Common myeloid progenitor, CD34-positive (primary cell): ENCODE measurements around the gene CCNO.

ENCODE experiments used
- CTCF ChIA-PET: fragments of 350-600 bp; sonication (Branson Sonifier 250); formaldehyde crosslinking; loops from one replicate; lab custom pipeline; 2021; ENCODE audit warnings: antibody characterized with exemption; lab: Charles Lee
- POLR2A ChIA-PET: fragments of 350-600 bp; sonication (Branson Sonifier 250); formaldehyde crosslinking; loops from one replicate; lab custom pipeline; 2021; ENCODE audit warnings: antibody characterized with exemption; lab: Charles Lee
- DNase-seq, 3 donors: peaks; one replicate each; pipeline versions ENCODE4 v3.0.0 to v3.0.0-alpha.2; 2013
- H3K27ac ChIP-seq, 2 experiments: 1 replicate in 1 of 2; 2 replicates in 1 of 2; pipeline ENCODE4 v1.7.0; 2013; ENCODE audit warnings: inconsistent platforms in 2 of 2, low read length in 2 of 2, mild to moderate bottlenecking in 2 of 2, low read depth in 1 of 2, moderate library complexity in 1 of 2; ENCODE audit not compliant: severe bottlenecking in 2 of 2, insufficient read depth in 1 of 2, poor library complexity in 1 of 2
- H3K27me3 ChIP-seq, 5 experiments: replicated peaks in 2 of 5; 1 replicate in 3 of 5; 2 replicates in 2 of 5; pipeline versions ENCODE4 v1.6.1 to v1.7.0; 2013; ENCODE audit warnings: low read length in 4 of 5, mild to moderate bottlenecking in 2 of 5, moderate library complexity in 2 of 5, inconsistent platforms in 1 of 5; ENCODE audit not compliant: insufficient read depth in 5 of 5, control insufficient read depth in 4 of 5
- H3K36me3 ChIP-seq, 4 experiments: 1 replicate in 2 of 4; 2 replicates in 2 of 4; pipeline versions ENCODE4 v1.6.1 to v1.7.0; 2013; ENCODE audit warnings: low read length in 3 of 4, control low read depth in 1 of 4, mild to moderate bottlenecking in 1 of 4; ENCODE audit not compliant: control insufficient read depth in 4 of 4, insufficient read depth in 4 of 4
- H3K4me1 ChIP-seq, 4 experiments: 1 replicate in 3 of 4; 2 replicates in 1 of 4; pipeline versions ENCODE4 v1.6.1 to v1.7.1; 2013; ENCODE audit warnings: low read length in 3 of 4, mild to moderate bottlenecking in 3 of 4, control low read depth in 1 of 4, inconsistent platforms in 1 of 4, moderate library complexity in 1 of 4; ENCODE audit not compliant: control insufficient read depth in 4 of 4, insufficient read depth in 4 of 4; ENCODE audit errors: control extremely low read depth in 1 of 4
- H3K4me3 ChIP-seq, 7 experiments: 1 replicate in 4 of 7; 2 replicates in 3 of 7; pipeline versions ENCODE4 v1.5.1 to v1.7.0; 2013; ENCODE audit warnings: mild to moderate bottlenecking in 7 of 7, low read length in 6 of 7, moderate library complexity in 6 of 7, inconsistent platforms in 2 of 7, low read depth in 2 of 7, control low read depth in 1 of 7; ENCODE audit not compliant: insufficient read depth in 4 of 7, control insufficient read depth in 1 of 7; ENCODE audit errors: extremely low read depth in 1 of 7
- H3K9me3 ChIP-seq, 5 experiments: 1 replicate in 4 of 5; 2 replicates in 1 of 5; pipeline versions ENCODE4 v1.6.1 to v1.7.1; 2013; ENCODE audit warnings: low read length in 4 of 5, mild to moderate bottlenecking in 2 of 5, inconsistent platforms in 1 of 5, low read depth in 1 of 5, moderate library complexity in 1 of 5; ENCODE audit not compliant: control insufficient read depth in 4 of 5, insufficient read depth in 2 of 5; ENCODE audit errors: control extremely low read depth in 1 of 5
- whole genome bisulfite sequencing: methylation state at CpG from one replicate; pipeline ENCODE4 v1.1.5; 2013; ENCODE audit not compliant: insufficient coverage; 5-methylcytosine and 5-hydroxymethylcytosine counted together

The CCNO gene

DNA sequence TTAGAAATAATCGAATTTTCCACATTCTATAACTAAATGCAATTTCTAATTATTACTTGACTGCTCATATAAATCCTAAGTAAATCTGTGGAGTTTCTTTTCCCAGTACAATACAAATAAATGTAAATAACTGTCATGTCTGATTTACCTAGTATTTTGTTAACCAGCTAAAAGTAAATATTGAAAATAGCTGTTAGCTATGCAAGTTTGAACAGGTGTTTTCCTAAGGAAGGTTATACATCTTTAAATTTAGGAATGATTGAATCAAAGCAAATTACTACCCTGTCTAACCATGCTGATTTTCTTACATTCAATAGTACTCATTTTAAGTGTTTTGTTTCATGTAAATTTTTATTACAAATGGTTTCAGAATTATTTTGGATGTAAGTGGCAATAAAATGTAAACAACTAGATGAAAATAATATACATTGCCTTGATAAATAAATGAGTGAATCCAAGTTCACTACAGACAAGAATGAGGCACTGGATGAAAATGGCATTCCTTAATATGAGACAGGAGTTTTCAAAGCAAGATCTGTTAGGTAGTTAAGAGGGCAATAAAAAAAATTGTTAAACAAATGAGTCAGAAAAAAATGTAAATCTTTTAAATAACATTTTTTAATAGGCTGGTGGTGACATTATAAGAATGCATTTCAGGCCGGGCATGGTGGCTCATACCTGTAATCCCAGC lies 22.1 kb downstream of the CCNO start:
- no CpG with 5 or more reads among the region's 2 CpGs for WGBS
- no peak for DNase-seq
- no peaks in the 10 kb centered on the region for H3K9me3 ChIP-seq
- no peaks in the 10 kb centered on the region for H3K36me3 ChIP-seq
- no peak overlapping the region for H3K27ac ChIP-seq
- H3K27me3 ChIP-seq, result peaks cover 0 to 26% (median 13%) of the 10 kb centered on the region in 5 experiments
- ChIA-PET POLR2A (no interaction called here), CTCF (interaction anchor here (0.9 kb wide), 1 partner anchor 40 kb away, joined by 4 read pairs; no protein-coding TSS in a partner anchor)
- H3K4me3 ChIP-seq, result no peak overlapping the region
- H3K4me1 ChIP-seq, result no peaks in the 10 kb centered on the region

DNA sequence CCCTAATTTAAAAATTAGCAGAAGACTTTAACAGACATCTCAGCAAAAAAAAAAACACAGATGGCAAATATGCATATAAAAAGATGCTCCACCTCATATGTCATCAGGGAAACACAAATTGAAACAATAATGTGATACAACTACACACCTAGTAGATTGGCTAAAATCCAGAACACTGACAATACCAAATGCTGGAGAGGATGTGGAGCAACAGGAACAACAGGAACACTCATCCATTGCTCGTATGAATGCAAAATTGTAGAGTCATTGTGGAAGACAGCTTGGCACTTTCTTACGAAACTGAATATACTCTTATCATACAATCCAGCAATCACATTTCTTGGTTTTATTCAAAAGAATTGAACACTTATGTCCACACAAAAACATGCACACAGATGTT lies 28.4 kb downstream of the CCNO start:
- peaks cover 2 to 25% (median 6%) of the 10 kb centered on the region in 5 experiments for H3K27me3 ChIP-seq
- H3K9me3 ChIP-seq, result no peaks in the 10 kb centered on the region
- no peak overlapping the region for H3K4me3 ChIP-seq
- H3K27ac ChIP-seq, result no peak overlapping the region
- ChIA-PET POLR2A (no interaction called here), CTCF (interaction anchor here (1.1 kb wide), 1 partner anchor 29 kb away, joined by 3 read pairs; no protein-coding TSS in a partner anchor)
- no peaks in the 10 kb centered on the region for H3K36me3 ChIP-seq
- DNase-seq, result no peak
- WGBS, result 0% methylated on average over 2 of the region's 2 CpGs
- H3K4me1 ChIP-seq, result no peaks in the 10 kb centered on the region

DNA sequence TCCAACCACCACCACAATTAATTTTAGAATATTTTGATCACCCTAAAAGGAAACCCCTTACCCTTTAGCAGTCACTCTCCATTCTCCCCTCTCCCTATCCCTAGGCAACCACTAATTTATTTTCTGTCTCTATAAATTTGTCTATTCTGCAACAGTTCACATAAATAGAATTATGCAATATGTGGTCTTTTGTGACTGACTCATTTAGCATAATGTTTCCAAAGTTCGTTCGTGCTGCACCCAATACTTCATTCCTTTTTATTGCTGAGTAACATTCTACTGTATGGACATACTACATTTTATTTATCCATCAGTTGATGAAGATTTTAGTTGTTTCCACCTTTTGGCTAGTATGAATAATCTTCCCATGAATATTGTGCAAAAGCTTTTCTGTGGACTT lies 42.2 kb downstream of the CCNO start:
- POLR2A ChIA-PET, result no interaction called here
- Histone ChIP-seq H3K27me3 (peaks cover 7 to 59% (median 8%) of the 10 kb centered on the region in 5 experiments), H3K4me3 (no peak overlapping the region), H3K4me1 (no peaks in the 10 kb centered on the region), H3K27ac (no peak overlapping the region), H3K36me3 (no peaks in the 10 kb centered on the region), H3K9me3 (no peaks in the 10 kb centered on the region)
- no CpG with 5 or more reads among the region's 2 CpGs for WGBS
- CTCF ChIA-PET, result interaction anchor here (1.0 to 1.9 kb wide), 2 partner anchors 16 to 22 kb away, joined by 3 to 5 read pairs; no protein-coding TSS in a partner anchor
- no peak for DNase-seq

DNA sequence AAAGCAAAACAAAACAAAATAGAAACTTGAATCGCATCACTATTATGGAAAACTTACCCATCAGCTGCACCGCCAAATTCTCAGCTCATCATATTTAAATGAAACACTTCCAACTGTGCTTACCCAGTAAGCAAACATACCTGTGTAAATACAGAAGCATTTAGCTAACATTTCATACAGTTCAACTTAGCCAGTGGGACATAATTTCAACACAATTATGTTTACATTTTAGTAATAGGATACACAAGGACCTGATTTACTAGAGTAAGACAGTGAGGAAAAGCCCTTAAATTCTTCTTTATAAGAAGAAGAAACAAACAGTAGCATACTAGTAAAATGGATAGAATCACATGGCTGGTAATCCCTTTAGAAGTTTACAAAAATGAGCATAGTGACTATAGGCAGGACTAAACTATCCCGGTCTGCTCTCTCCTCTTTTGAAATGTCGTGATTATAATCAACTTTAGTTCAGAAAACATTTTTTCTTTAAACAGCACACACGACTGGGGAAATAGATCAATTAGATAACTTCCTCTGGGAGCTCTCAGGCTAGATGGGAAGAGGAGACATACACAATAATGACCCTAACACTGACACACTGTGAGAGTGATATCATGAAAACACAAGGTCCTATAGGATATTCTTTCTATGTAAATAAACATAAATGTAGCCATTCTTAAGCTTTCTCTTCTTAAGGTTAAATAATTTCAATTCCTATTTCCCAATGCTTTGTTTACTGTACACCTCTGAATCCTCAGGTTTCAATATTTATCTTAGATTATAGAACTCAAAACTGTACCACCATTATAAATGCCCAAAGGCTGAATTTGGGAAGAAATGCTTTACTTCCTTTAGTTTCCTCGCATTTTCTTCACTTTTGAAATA lies 44.5 kb downstream of the CCNO start:
- no peak for DNase-seq
- Histone ChIP-seq H3K4me1 (no peaks in the 10 kb centered on the region), H3K9me3 (peaks cover 0 to 1% (median 0%) of the 10 kb centered on the region in 5 experiments), H3K27me3 (peaks cover 7 to 65% (median 18%) of the 10 kb centered on the region in 5 experiments), H3K4me3 (no peak overlapping the region), H3K36me3 (no peaks in the 10 kb centered on the region), H3K27ac (no peak overlapping the region)
- WGBS, result 94% methylated on average over 2 of the region's 6 CpGs
- POLR2A ChIA-PET, result no interaction called here
- CTCF ChIA-PET, result interaction anchor here (1.0 to 2.7 kb wide), 7 partner anchors 8 to 39 kb away, joined by 3 to 9 read pairs (median 3); no protein-coding TSS in a partner anchor

DNA sequence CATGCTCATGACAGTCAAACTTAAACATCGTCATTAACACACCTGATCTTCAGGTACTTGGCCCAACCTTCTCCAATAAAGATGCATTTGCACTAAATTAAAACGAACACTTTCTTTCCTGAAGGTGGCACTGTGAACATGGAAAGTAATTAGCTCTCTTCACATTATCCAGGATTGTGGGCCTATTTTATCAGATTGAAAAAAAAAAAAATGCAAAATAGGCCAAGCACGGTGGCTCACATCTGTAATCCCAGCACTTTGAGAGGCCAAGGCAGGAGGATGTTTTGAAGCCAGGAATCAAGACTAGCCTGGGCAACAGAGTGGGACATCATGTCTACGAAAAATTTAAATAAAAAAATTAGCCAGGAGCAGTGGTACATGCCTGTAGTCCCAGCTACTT lies 46.0 kb downstream of the CCNO start:
- no peaks in the 10 kb centered on the region for H3K4me1 ChIP-seq
- no peak overlapping the region for H3K4me3 ChIP-seq
- CTCF ChIA-PET, result interaction anchor here (0.6 to 1.7 kb wide), 9 partner anchors 9 to 51 kb away, joined by 3 to 7 read pairs (median 3); partner anchors contain the start of gene CDC20B
- H3K27ac ChIP-seq, result no peak overlapping the region
- POLR2A ChIA-PET, result interaction anchor here (0.7 kb wide), 1 partner anchor 434 kb away, joined by 4 read pairs; no protein-coding TSS in a partner anchor
- no peaks in the 10 kb centered on the region for H3K36me3 ChIP-seq
- WGBS, result 65% methylated on average over 2 of the region's 4 CpGs
- H3K9me3 ChIP-seq, result peaks cover 0 to 5% (median 3%) of the 10 kb centered on the region in 5 experiments
- DNase-seq, result peak in 2 of 3 donors; percentile 36 to 42
- H3K27me3 ChIP-seq, result peaks cover 7 to 64% (median 16%) of the 10 kb centered on the region in 5 experiments
